ENCODE results near the gene ULK1. TPM values are rescaled to one million over a fixed set of nuclear protein-coding genes. Genes with fewer than 3 reads are reported as not detected.

Gene ULK1
- total RNA-seq, 1 donor from 2014 or later, result 3.2 TPM

DNA sequence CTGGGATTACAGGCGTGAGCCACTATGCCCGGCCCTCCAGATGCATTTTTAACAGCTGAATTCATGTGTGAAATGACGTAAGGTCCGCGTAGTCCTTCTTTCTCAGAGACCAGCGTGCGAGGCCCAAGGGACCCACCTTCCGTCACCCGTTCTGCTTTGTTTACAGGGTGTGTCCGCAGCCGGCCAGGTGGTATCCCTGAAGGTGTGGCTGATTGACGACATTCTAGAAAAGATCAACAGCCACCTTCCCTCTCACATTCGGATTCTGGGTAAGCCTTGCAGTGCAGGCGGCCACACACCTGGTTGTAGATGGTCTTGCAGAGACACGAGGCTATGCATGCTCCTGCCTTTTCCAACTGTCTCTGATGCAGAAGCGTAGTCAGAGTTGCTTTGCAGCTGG lies 44.6 kb downstream of the ULK1 start:
- H3K36me3 ChIP-seq (ENCODE audit: control insufficient read depth, insufficient read depth, low read length), result peaks cover 25% of the 10 kb centered on the region
- DNase-seq (ENCODE audit: low read depth) (no peak), FAIRE-seq (no peak)
- TF ChIP-seq, protein P1, sequence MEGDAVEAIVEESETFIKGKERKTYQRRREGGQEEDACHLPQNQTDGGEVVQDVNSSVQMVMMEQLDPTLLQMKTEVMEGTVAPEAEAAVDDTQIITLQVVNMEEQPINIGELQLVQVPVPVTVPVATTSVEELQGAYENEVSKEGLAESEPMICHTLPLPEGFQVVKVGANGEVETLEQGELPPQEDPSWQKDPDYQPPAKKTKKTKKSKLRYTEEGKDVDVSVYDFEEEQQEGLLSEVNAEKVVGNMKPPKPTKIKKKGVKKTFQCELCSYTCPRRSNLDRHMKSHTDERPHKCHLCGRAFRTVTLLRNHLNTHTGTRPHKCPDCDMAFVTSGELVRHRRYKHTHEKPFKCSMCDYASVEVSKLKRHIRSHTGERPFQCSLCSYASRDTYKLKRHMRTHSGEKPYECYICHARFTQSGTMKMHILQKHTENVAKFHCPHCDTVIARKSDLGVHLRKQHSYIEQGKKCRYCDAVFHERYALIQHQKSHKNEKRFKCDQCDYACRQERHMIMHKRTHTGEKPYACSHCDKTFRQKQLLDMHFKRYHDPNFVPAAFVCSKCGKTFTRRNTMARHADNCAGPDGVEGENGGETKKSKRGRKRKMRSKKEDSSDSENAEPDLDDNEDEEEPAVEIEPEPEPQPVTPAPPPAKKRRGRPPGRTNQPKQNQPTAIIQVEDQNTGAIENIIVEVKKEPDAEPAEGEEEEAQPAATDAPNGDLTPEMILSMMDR (IDR thresholded peaks at IDR 0.05; ENCODE audit: insufficient read depth, low read length, severe bottlenecking), result no peak
- H3K4me3 ChIP-seq (ENCODE audit: low read depth, low read length), result no peak overlapping the region
- no peaks in the 10 kb centered on the region for H3K27me3 ChIP-seq (ENCODE audit: control insufficient read depth, insufficient read depth, low read length)

GRCh38 chr12:131940141-131940547 lies 45.7 kb downstream of the ULK1 start:
- DNase-seq (ENCODE audit: low read depth) (peak; percentile 41), FAIRE-seq (no peak)
- H3K27me3 ChIP-seq (ENCODE audit: control insufficient read depth, insufficient read depth, low read length), result no peaks in the 10 kb centered on the region
- no peak overlapping the region for H3K4me3 ChIP-seq (ENCODE audit: low read depth, low read length)
- H3K36me3 ChIP-seq (ENCODE audit: control insufficient read depth, insufficient read depth, low read length), result peaks cover 25% of the 10 kb centered on the region
- TF ChIP-seq, protein P1 (IDR thresholded peaks at IDR 0.05; ENCODE audit: insufficient read depth, low read length, severe bottlenecking), result no peak

DNA sequence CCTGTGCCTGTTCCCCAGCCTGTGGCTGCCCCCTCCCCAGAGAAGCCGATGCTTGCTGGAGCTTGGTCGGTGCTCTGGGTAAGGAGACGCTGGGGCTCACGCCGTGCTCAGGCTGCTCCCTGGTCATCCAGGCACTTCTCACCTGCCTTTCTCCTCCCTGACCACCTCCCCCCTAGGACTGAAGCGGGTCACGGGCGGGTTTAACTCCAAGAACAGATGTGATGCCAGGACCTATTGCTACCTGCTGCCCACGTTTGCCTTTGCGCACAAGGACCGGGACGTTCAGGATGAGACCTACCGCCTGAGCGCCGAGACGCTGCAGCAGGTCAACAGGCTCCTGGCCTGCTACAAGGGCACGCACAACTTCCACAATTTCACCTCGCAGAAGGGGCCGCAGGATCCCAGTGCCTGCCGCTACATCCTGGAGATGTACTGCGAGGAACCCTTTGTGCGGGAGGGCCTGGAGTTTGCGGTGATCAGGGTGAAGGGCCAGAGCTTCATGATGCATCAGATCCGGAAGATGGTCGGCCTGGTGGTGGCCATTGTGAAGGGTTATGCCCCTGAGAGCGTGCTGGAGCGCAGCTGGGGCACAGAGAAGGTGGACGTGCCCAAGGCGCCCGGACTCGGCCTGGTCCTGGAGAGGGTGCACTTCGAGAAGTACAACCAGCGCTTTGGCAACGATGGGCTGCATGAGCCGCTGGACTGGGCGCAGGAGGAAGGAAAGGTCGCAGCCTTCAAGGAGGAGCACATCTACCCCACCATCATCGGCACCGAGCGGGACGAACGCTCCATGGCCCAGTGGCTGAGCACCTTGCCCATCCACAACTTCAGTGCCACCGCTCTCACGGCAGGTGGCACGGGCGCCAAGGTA lies 46.9 kb downstream of the ULK1 start:
- DNase-seq (ENCODE audit: low read depth) (no peak), FAIRE-seq (no peak)
- H3K4me3 ChIP-seq (ENCODE audit: low read depth, low read length), result no peak overlapping the region
- peaks cover 25% of the 10 kb centered on the region for H3K36me3 ChIP-seq (ENCODE audit: control insufficient read depth, insufficient read depth, low read length)
- TF ChIP-seq, protein P1 (IDR thresholded peaks at IDR 0.05; ENCODE audit: insufficient read depth, low read length, severe bottlenecking), result no peak
- no peaks in the 10 kb centered on the region for H3K27me3 ChIP-seq (ENCODE audit: control insufficient read depth, insufficient read depth, low read length)

DNA sequence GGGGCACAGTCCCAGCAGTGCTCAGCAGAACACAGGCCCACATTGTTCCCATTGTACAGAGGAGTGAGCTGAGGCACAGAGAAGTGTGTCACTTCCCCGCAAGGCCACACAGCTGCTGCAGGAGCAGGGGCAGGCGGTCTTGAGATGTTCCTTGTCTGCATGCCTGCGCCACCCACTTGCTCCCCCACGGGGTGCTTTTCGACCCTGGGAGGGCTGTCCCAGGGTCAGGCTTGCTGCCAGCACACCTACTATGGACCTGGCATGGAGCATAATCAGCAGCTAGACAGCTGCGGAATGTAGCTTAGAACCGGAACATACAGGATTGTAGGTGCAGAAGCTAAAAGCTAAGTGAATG lies 47.5 kb downstream of the ULK1 start:
- Histone ChIP-seq H3K4me3 (ENCODE audit: low read depth, low read length) (no peak overlapping the region), H3K36me3 (ENCODE audit: control insufficient read depth, insufficient read depth, low read length) (peaks cover 25% of the 10 kb centered on the region), H3K27me3 (ENCODE audit: control insufficient read depth, insufficient read depth, low read length) (no peaks in the 10 kb centered on the region)
- TF ChIP-seq, protein P1 (IDR thresholded peaks at IDR 0.05; ENCODE audit: insufficient read depth, low read length, severe bottlenecking), result no peak
- FAIRE-seq, result no peak
- no peak for DNase-seq (ENCODE audit: low read depth)

DNA sequence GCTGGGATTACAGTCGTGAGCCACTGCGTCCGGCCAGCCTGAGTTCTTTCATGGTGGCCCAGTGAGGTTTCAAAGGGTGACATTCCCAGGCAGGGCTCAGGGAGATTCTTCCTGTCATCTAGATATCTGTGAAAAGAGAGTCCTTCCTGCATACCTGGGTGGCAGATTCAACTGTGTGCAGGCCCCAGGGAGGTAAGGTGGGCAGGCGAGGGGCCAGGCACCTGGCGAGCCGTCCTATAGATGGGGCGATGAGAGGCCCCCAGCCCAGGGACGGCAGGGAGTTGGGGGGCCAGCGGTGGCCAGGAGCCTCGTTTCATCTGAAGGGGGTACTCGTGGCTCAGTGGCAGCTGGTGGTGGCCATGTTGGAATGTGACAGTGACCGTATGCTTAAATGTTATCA lies 48.2 kb downstream of the ULK1 start:
- H3K27me3 ChIP-seq (ENCODE audit: control insufficient read depth, insufficient read depth, low read length), result no peaks in the 10 kb centered on the region
- H3K36me3 ChIP-seq (ENCODE audit: control insufficient read depth, insufficient read depth, low read length), result peaks cover 25% of the 10 kb centered on the region
- TF ChIP-seq, protein P1 (IDR thresholded peaks at IDR 0.05; ENCODE audit: insufficient read depth, low read length, severe bottlenecking), result no peak
- FAIRE-seq (no peak), DNase-seq (ENCODE audit: low read depth) (no peak)
- no peak overlapping the region for H3K4me3 ChIP-seq (ENCODE audit: low read depth, low read length)

- DNase-seq (ENCODE audit: low read depth), result no peak
Observed at GRCh38 chr12:131943389-131943788, 49.0 kb downstream of the ULK1 start.

More at GRCh38 chr12:131943389-131943788, 49.0 kb downstream of the ULK1 start:
- no peak for FAIRE-seq
- Histone ChIP-seq H3K27me3 (ENCODE audit: control insufficient read depth, insufficient read depth, low read length) (no peaks in the 10 kb centered on the region), H3K4me3 (ENCODE audit: low read depth, low read length) (no peak overlapping the region), H3K36me3 (ENCODE audit: control insufficient read depth, insufficient read depth, low read length) (peaks cover 25% of the 10 kb centered on the region)
- TF ChIP-seq, protein P1 (IDR thresholded peaks at IDR 0.05; ENCODE audit: insufficient read depth, low read length, severe bottlenecking), result no peak
